SK-N-SH (cell line): Measurements from ENCODE around the gene ZNF747.

Source experiments
- GABPA ChIP-seq: IDR thresholded peaks from 2 replicates; pipeline ENCODE4 v1.4.0; 2012; ENCODE audit warnings: low read depth, mild to moderate bottlenecking
- MXI1 ChIP-seq: IDR thresholded peaks from 2 replicates; pipeline ENCODE4 v1.6.1; 2012; ENCODE audit warnings: mild to moderate bottlenecking, low read depth, low read length, improper control_type of control experiment
- REST ChIP-seq: IDR thresholded peaks from 2 replicates; pipeline ENCODE4 v1.6.1; 2012; ENCODE audit warnings: mild to moderate bottlenecking, low read depth, low read length, moderate library complexity
- TAF1 ChIP-seq: IDR thresholded peaks from 2 replicates; pipeline ENCODE4 v1.6.1; 2012; ENCODE audit warnings: low read depth, mild to moderate bottlenecking, low read length, moderate library complexity, borderline replicate concordance
- TF ChIP-seq, protein P1 (sequence below): fragments of 200-600 bp; sonication (generic); IDR thresholded peaks from 2 replicates; pipeline ENCODE4 v1.6.1; 2017; ENCODE audit warnings: antibody characterized with exemption, mild to moderate bottlenecking, moderate library complexity

- TF ChIP-seq, protein P1, sequence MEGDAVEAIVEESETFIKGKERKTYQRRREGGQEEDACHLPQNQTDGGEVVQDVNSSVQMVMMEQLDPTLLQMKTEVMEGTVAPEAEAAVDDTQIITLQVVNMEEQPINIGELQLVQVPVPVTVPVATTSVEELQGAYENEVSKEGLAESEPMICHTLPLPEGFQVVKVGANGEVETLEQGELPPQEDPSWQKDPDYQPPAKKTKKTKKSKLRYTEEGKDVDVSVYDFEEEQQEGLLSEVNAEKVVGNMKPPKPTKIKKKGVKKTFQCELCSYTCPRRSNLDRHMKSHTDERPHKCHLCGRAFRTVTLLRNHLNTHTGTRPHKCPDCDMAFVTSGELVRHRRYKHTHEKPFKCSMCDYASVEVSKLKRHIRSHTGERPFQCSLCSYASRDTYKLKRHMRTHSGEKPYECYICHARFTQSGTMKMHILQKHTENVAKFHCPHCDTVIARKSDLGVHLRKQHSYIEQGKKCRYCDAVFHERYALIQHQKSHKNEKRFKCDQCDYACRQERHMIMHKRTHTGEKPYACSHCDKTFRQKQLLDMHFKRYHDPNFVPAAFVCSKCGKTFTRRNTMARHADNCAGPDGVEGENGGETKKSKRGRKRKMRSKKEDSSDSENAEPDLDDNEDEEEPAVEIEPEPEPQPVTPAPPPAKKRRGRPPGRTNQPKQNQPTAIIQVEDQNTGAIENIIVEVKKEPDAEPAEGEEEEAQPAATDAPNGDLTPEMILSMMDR, result no peak
- TF ChIP-seq TAF1 (no peak), GABPA (no peak), REST (no peak), MXI1 (no peak)
Observed at GRCh38 chr16:30558789-30559377, 24.2 kb upstream of the ZNF747 start.
